Sigmoid colon (tissue), 4 donors: ENCODE data around the gene LCN2.

Source experiments
- CTCF ChIP-seq, 4 experiments: fragments of 450-650 bp in 3 of 4; fragments of 200-600 bp in 1 of 4; IDR thresholded peaks; one replicate each; pipeline ENCODE4 v1.5.1; 2016 to 2019; ENCODE audit warnings: antibody characterized with exemption in 4 of 4, mild to moderate bottlenecking in 3 of 4, moderate library complexity in 2 of 4
- EP300 ChIP-seq, 4 donors: sonication (generic); formaldehyde crosslinking; IDR thresholded peaks; one replicate each; pipeline ENCODE4 v1.6.1; 2017; ENCODE audit warnings: antibody characterized with exemption in 4 of 4
- POLR2A ChIP-seq, 2 donors: fragments of 450-650 bp; IDR thresholded peaks; one replicate each; pipeline ENCODE4 v1.6.1; 2016; ENCODE audit warnings: antibody characterized with exemption in 2 of 2, mild to moderate bottlenecking in 2 of 2, moderate library complexity in 2 of 2
- POLR2AphosphoS5 ChIP-seq, 4 donors: sonication (generic); formaldehyde crosslinking; IDR thresholded peaks; one replicate each; pipeline ENCODE4 v1.6.1; 2017; ENCODE audit warnings: antibody characterized with exemption in 4 of 4

GRCh38 chr9:128127990-128128835, 21.0 kb upstream of the LCN2 start:
- no peak for TF ChIP-seq CTCF (IDR thresholded peaks at IDR 0.05)
- peak in 3 of 4 donors; percentile 53 to 81 (median 77) for TF ChIP-seq POLR2AphosphoS5 (IDR thresholded peaks at IDR 0.05)
- peak; percentile 28 to 33 for TF ChIP-seq POLR2A (IDR thresholded peaks at IDR 0.05)
- no peak for TF ChIP-seq EP300 (IDR thresholded peaks at IDR 0.05)
